GM15510 (cell line): Measurements from ENCODE around the gene TTC1.

ENCODE experiments used
- POLR2A ChIP-seq: IDR thresholded peaks from 3 replicates; pipeline ENCODE4 v1.6.1; 2011; ENCODE audit warnings: borderline replicate concordance; ENCODE audit not compliant: insufficient read length; ENCODE audit errors: extremely low read depth

TTC1 gene

DNA sequence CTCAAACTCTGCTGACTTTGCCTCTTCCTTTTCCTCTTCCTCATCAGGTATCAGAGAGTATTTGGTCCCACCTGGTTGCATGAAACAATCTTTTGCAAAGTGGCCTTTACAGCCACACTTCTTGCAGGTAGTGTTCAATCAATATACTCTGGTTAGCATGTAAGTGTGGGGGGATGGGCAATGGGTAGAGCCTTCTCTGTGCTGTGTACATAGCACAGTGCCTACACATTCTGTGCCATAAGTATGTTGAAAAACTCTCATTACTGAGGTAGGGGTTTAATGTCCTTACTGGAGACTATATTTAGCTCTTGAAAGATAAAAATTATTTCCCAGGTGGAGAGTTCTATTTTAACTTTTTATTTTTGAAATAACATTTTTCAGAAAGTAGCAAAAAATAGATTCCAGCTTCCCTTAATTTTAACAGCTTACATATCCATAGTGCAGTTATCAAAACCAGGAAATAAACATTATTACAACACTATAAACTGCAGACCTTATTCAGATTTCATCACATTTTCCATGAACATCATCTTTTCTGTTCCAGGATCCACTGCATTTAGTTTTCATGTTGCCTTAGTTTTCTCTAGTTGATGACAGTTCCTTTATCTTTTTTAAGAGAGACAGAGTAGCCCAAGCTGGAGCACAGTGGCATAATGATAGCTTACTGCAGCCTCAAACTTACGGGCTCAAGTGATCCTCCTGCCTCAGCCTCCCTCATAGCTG lies 15.1 kb downstream of the TTC1 start:
- no peak for TF ChIP-seq POLR2A

DNA sequence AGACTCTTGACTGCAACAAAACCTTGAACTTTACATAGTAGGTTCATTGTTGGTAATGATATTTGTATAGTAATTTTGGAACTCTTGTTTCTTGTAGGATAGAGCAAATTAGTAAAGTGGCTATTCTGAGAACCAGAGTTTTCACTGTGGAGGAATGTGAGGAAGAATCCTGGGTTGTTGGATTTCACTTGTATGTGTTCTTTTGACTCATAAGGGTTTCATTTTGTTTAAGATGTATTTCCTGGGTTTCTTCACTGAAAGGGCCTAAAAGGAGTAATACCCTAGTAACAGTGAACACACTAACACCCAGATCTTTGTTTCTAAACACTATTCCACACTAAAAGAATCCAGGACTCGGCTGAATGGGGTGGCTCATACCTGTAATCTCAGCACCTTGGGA lies 20.1 kb downstream of the TTC1 start:
- TF ChIP-seq POLR2A = no peak

DNA sequence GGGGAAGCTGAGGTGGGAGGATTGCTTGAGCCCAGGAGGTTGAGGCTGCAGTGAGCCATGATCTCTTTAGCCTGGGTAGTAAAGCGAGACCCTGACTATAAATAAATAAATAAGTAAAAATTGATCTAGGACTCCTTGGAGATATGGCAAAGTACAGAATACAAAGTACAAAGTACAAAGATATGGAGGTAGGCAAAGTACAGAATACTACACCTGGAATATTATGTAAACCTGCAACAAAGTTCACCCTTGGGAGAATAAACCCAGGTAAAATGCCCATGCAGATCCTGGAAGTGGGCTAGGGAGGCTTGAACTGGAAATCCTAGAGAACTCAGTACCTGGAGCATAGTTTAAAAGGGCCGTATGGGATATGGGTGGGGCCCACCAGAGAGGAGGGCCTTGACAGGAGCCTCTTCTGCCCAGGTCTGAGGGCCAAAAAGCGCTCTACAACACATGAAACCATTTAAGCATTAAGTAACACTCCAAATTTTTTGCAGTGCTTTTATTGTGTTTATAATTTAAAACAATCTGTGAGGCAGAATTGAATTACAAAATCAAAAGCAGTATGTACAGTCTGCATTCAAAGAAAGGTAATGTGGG lies 20.7 kb downstream of the TTC1 start:
- no peak for TF ChIP-seq POLR2A

DNA sequence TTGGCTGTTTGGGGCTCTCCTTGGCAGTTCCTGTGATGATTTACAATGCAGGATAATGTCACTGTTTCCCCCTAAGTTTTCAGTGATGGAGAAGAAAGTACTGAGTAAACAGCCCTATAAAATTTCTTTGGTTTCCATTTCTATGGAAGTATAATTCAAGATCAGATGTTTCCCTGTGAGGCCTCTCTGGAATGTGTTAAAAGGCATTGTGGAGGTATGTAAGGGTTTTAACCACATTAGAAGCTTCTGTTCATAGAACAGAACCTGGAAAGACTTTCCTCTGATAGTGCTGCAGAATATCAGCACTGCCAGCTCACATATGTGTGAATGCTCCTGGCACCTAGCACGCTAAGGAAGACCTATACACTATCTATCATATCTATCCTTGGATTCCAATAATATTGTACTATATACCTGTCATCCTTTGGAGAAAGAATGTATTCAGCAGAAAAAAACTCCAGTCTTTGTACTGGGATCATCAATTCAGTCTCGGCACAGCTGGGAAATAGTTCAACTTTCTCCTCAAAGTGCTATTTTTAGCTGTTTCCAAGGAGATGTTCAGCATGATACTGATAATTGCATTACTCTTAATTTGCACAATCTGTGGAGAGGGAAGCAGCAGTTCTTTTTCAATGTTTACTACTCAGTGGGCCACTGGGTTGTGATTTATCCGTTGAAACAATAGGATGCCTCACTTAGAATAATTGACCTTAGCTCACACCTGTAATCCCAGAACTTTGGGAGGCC lies 21.9 kb downstream of the TTC1 start:
- no peak for TF ChIP-seq POLR2A

DNA sequence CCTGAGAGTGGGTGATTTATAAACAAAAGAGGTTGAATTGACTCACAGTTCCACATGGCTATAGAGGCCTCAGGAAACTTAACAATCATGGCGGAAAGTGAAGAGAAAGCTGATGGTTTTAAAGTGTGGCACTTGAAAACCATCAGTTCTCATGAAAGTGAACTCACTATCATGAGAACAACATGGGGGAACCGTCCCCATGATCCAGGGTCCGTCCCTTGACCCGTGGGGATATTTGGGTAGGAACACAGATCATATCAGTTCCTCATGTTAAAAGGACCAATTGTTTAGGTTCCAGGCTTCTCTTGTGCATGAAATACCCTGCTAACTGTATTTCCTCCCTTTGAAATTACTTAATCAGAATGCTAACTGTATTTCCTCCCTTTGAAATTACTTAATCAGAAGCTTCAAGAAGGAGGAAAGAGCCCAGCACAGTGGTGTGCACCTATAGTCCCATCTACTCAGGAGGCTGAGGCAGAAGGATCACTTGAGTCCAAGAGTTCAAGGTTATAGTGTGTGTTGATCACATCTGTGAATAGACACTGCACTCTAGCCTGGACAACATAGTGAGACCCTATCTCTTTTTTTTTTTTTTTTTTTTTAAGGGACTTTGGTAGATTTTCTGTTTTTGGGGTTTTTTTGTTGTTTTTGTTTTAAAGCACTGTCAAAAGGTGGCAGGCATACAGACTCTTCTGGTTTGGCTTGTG lies 24.8 kb downstream of the TTC1 start:
- TF ChIP-seq POLR2A = no peak

DNA sequence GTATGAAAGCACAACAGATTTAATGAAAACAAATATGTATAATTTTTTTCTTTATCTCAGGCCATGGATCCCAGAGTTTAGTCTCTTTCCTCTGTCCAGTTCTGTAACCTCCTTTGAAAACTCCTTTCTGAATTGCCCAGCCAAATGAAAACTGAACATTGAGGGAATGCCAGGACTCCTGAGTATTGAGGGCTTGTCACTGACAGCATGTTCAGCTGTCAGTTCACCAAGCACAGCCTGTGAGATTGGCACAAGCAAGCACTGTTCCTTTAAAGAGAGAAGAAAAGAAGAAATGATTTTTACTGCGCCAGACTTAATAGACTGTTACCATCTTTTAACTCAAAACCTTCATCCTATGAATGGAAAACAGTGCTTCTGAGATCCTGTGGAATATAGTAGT lies 27.3 kb downstream of the TTC1 start:
- TF ChIP-seq POLR2A = no peak

DNA sequence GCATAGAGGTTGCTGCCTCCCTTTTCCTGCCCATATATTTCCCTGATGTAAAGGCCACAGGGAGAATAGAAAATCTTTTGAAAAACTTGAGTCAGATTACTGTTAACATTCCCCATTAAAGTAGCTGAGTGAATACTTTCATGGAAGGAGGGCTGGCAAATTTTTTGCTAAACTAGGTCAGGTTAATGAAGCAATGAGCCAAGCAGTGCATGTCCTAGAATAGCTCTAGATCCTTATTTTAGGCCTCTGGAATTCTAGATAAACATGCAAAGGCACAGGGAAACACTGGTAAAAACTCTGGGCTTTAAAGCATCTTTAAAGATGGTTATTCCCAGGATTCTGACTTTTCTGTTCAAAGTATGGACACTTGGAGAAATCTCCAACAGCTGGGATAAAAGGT lies 27.9 kb downstream of the TTC1 start:
- no peak for TF ChIP-seq POLR2A

DNA sequence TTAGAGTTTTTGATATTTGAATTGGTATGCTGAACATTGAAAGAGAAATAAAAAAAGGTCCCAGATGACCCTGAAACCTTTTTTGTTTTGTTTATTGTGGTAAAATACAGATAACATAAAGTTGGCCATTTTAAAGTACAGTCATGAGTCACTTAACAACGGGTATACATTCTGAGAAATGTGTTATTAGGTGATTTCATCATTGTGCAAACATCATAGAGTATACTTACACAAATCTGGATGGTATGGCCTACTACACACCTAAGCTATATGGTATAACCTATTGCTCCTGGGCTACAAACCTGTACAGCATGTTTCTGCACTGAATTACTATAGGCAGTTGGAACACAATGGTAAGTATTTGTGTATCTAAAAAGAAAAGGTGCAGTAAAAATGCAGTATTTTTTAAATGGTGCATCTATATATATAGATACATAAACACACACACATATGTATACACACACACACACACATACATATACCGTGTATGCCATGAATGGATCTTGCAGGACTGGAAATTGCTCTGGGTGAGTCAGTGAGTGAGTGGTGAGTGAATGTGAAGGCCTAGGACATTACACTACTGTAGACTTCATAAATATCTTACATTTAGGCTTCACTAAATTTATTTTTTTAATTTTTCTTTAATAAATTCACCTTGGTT lies 31.0 kb downstream of the TTC1 start:
- TF ChIP-seq POLR2A = no peak

DNA sequence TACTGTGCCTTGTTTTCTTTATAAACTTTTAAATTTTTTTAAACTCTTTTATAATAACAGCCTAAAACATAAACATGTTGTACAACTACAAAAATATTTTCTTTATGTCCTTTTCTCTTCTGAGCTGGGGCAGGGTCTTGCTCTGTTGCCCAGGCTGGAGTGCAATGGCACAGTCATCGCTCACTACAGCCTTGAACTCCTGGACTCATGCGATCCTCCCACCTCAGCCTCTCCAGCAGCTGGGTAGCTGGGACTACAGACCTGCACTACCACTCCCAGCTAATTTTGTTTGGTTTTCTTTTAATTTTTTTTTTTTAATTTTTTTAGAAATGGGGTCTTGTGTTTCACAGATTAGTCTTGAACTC lies 31.5 kb downstream of the TTC1 start:
- TF ChIP-seq POLR2A = no peak

DNA sequence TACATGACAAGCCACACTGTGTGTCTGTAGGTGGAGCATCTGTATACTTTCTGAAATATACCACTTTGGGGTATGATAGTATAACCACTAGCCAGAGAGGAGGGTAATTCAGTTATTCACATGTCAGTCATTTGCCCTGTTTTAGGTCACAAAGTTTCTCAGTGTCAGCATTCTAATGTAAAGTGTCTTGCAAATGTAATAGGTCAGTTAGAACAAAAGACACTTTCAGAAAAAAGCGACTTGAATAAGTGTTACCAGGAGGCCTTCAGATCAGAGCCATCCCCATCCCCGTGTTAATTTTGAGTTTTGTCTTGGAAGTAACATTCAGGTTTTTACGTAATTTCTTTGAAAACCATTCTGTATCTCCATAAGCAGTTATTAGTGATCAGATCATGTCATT lies 33.7 kb downstream of the TTC1 start:
- no peak for TF ChIP-seq POLR2A

DNA sequence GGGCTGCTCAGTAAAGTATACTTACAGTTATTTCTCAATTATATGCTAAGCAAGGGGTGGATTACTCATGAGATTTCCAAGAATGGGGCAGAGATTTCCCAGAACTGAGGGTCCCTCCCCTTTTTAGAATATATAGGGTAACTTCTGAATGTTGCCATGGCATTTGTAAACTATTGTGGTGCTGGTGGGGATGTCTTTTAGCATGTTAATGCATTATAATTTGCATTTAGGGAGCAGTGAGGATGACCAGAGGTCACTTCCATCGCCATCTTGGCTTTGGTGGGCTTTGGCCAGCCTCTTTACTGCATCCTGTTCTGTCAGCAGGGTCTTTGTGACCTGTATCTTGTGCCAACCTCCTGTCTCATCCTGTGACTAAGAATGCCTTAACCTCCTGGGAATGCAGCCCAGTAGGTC lies 35.5 kb downstream of the TTC1 start:
- TF ChIP-seq POLR2A = no peak

DNA sequence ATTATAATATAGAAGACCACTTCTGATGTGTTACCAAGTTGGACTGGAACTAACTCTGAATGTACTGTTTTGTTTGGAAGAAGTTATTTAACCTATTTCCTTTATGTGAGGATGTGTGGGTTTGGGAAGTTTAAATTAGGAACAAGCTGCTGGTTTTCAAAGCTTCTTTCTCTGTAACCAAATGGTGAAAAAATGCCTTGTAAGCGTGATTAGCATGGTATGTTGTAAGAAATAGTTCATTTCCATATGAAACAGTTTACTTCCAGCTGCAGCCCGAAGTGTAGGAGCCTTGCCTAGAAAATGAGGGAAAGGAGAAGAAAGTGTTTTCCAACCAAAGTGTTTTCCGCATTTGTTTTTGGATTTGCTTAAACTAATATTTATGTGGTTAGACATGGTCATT lies 36.0 kb downstream of the TTC1 start:
- no peak for TF ChIP-seq POLR2A

DNA sequence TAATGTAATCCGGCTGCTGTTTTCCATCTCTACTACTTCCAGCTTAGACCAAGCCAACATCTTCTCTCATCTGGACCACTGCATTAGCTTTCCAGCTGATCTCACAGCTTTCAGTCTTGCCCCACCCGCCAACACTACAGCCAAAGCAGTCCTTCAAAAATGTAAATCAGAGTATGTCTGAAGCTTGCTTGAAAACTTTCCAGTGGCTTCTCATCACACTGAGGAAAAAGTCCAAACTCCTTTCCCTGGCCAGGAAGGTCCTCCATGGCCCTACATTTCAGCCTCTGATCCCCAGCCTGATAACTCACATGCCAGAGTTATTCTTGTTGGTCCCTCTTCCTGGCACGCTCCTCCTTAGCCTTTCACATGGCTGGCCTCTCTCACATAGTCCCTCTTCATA lies 38.5 kb downstream of the TTC1 start:
- no peak for TF ChIP-seq POLR2A

DNA sequence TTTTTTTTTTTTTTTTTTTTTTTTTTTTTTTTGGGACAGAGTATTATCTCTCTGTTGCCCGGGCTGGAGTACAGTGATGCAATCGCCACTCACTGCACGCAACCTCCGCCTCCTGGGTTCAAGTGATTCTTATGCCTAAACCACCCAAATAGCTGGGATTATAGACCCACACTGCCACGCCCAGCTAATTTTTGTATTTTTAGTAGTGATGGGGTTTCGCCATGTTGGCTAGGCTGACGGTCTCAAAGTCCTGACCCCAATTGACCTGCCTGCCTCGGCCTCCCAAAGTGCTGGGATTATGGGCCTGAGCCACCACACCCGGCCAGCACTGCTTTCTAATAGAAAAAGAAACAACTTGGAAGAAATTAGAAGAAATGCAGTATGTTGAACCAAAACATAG lies 39.2 kb downstream of the TTC1 start:
- no peak for TF ChIP-seq POLR2A

DNA sequence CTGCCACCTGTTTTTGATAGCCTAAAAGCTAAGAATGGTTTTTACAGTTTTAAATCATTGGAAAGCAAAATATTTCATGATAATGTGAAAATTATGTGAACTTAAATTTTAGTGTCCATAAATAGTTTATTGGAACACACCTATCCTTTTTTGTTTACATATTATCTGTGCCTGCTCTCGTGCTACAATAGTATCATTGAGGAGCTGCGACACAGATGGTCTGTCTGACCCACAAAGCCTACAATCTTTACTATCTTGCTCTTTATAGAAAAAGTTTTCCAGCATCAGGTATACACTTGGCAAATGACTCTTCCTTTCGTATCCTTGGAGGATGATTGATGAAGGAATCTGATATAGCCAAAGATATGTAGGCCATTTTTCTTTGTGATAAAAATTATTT lies 40.2 kb downstream of the TTC1 start:
- TF ChIP-seq POLR2A = no peak
